Fibroblast of the conjunctiva (primary cell): ENCODE data around the gene KCNMA1.

ENCODE experiments used
- DNase-seq: peaks from one replicate; pipeline ENCODE4 v3.0.0-alpha.2; 2010; ENCODE audit warnings: low read depth

Gene KCNMA1

GRCh38 chr10:76981251-76981650, 656.4 kb downstream of the KCNMA1 start:
- no peak for DNase-seq

- DNase-seq = no peak
Observed at GRCh38 chr10:76977901-76978300, 659.7 kb downstream of the KCNMA1 start.

- no peak for DNase-seq
Observed at GRCh38 chr10:76977046-76977445, 660.6 kb downstream of the KCNMA1 start.

GRCh38 chr10:76976142-76976541, 661.5 kb downstream of the KCNMA1 start:
- DNase-seq = no peak

- no peak for DNase-seq
Observed at GRCh38 chr10:76975126-76975525, 662.5 kb downstream of the KCNMA1 start.

GRCh38 chr10:76974017-76974691, 663.5 kb downstream of the KCNMA1 start:
- no peak for DNase-seq

GRCh38 chr10:76973091-76974016, 664.3 kb downstream of the KCNMA1 start:
- DNase-seq = peak; percentile 79

- DNase-seq = no peak
Observed at GRCh38 chr10:76972541-76972940, 665.1 kb downstream of the KCNMA1 start.

- no peak for DNase-seq
Observed at GRCh38 chr10:76971547-76972170, 665.9 kb downstream of the KCNMA1 start.

- no peak for DNase-seq
Observed at GRCh38 chr10:76970711-76971519, 666.7 kb downstream of the KCNMA1 start.

GRCh38 chr10:76969366-76969948, 668.2 kb downstream of the KCNMA1 start:
- DNase-seq = no peak

GRCh38 chr10:76968483-76968882, 669.1 kb downstream of the KCNMA1 start:
- no peak for DNase-seq

GRCh38 chr10:76962851-76963250, 674.8 kb downstream of the KCNMA1 start:
- peak; percentile 69 for DNase-seq

- no peak for DNase-seq
Observed at GRCh38 chr10:76961841-76962240, 675.8 kb downstream of the KCNMA1 start.

GRCh38 chr10:76959111-76959510, 678.5 kb downstream of the KCNMA1 start:
- no peak for DNase-seq

GRCh38 chr10:76954838-76955237, 682.8 kb downstream of the KCNMA1 start:
- DNase-seq = no peak

GRCh38 chr10:76950354-76950753, 687.3 kb downstream of the KCNMA1 start:
- no peak for DNase-seq

GRCh38 chr10:76946270-76946669, 691.3 kb downstream of the KCNMA1 start:
- no peak for DNase-seq

- no peak for DNase-seq
Observed at GRCh38 chr10:76945166-76945565, 692.4 kb downstream of the KCNMA1 start.

- no peak for DNase-seq
Observed at GRCh38 chr10:76944640-76945039, 693.0 kb downstream of the KCNMA1 start.

- DNase-seq = no peak
Observed at GRCh38 chr10:76942628-76943416, 694.8 kb downstream of the KCNMA1 start.
